K562 (cell line): ENCODE data around the gene WDR55. TPM values are rescaled to one million over a fixed set of nuclear protein-coding genes. Genes with fewer than 3 reads are reported as not detected.

Source experiments
- ATF6 ChIP-seq: sonication (generic); formaldehyde crosslinking; IDR thresholded peaks from 2 replicates; pipeline ENCODE4 v1.4.0; 2020; ENCODE audit warnings: mild to moderate bottlenecking, missing genetic modification reagents
- CUX1 ChIP-seq: fragments of 200-800 bp; sonication (Bioruptor generic); IDR thresholded peaks from 2 replicates; pipeline ENCODE4 v1.6.1; 2016; ENCODE audit warnings: missing genetic modification characterization, missing compliant biosample characterization
- FOXK1 ChIP-seq: sonication (generic); formaldehyde crosslinking; IDR thresholded peaks from 2 replicates; pipeline ENCODE4 v1.8.0; 2022; ENCODE audit warnings: missing genetic modification reagents, mild to moderate bottlenecking, borderline replicate concordance
- FOXO4 ChIP-seq: fragments of 450-650 bp; formaldehyde crosslinking; IDR thresholded peaks from 2 replicates; pipeline ENCODE4 v1.4.0; 2020; ENCODE audit warnings: mild to moderate bottlenecking, moderate library complexity
- HMGN3 ChIP-seq: IDR thresholded peaks from 2 replicates; pipeline ENCODE4 v1.6.1; 2011; ENCODE audit warnings: borderline replicate concordance, low read depth, mild to moderate bottlenecking, mixed read lengths, low read length; ENCODE audit not compliant: insufficient read length; ENCODE audit errors: extremely low read depth
- MCM3 ChIP-seq: fragments of 450-650 bp; IDR thresholded peaks from 2 replicates; pipeline ENCODE4 v1.6.1; 2016
- MTA1 ChIP-seq: fragments of 450-650 bp; IDR thresholded peaks from 2 replicates; pipeline ENCODE4 v1.6.1; 2017; ENCODE audit warnings: borderline replicate concordance
- POLR2H ChIP-seq: IDR thresholded peaks from 2 replicates; pipeline ENCODE4 v1.6.1; 2016; ENCODE audit warnings: missing genetic modification characterization, low read depth, mild to moderate bottlenecking, control low read depth, missing compliant biosample characterization, moderate library complexity
- TAF1 ChIP-seq: IDR thresholded peaks from 2 replicates; pipeline ENCODE4 v1.6.1; 2011; ENCODE audit warnings: mild to moderate bottlenecking, low read length, moderate library complexity; ENCODE audit not compliant: insufficient read depth, control insufficient read depth, severe bottlenecking; ENCODE audit errors: extremely low read depth
- TCF3 ChIP-seq: sonication (generic); formaldehyde crosslinking; IDR thresholded peaks from 2 replicates; pipeline ENCODE4 v1.4.0; 2020; ENCODE audit warnings: mild to moderate bottlenecking, missing genetic modification reagents
- TEAD1 ChIP-seq, 2 experiments: fragments of 450-650 bp in 1 of 2; sonication (generic) in 1 of 2; formaldehyde crosslinking; IDR thresholded peaks; 2 replicates each; pipeline versions ENCODE4 v1.4.0 to v1.8.0; 2020 to 2022; ENCODE audit warnings: mild to moderate bottlenecking in 2 of 2, missing genetic modification reagents in 1 of 2
- polyA plus RNA-seq, 8 experiments: library from polyadenylated mRNA; depleted of rRNA in 4 of 8; stranded (reverse) in 5 of 8; unstranded in 3 of 8; fragments of >200 nt; fragmentation: Nextera tagmentation in 2 of 8; fragmentation: Illumina TruSeq in 1 of 8; extraction: Ambion mirVana in 2 of 8; extraction: Trizol in 1 of 8; gene quantifications; 2 replicates each; pipeline versions ENCODE4 v1.2.1 to v1.2.3, GENCODE V29; 2011 to 2014; ENCODE audit warnings: inconsistent platforms in 1 of 8, missing spikeins in 1 of 8
- total RNA-seq, 7 experiments: library from RNA; depleted of rRNA in 6 of 7; stranded (reverse); fragments of >200 nt in 6 of 7; fragmentation: Illumina TruSeq in 2 of 7; extraction: Trizol in 2 of 7; gene quantifications; 2 replicates each; pipeline versions ENCODE4 v1.2.1 to v1.2.3, GENCODE V29; 2011 to 2021; ENCODE audit warnings: low replicate concordance in 1 of 7
- TF ChIP-seq, protein P1 (sequence below): sonication (generic); formaldehyde crosslinking; IDR thresholded peaks from 2 replicates; pipeline ENCODE4 v1.8.0; 2023; ENCODE audit warnings: mild to moderate bottlenecking, missing genetic modification reagents

The WDR55 gene
- total and polyA plus RNA-seq, 9 of the 15 experiments (the other 6 are each of a cell fraction or from before 2014, with no cell fraction given) = 5.2 to 45.0 (median 29.3) TPM

DNA sequence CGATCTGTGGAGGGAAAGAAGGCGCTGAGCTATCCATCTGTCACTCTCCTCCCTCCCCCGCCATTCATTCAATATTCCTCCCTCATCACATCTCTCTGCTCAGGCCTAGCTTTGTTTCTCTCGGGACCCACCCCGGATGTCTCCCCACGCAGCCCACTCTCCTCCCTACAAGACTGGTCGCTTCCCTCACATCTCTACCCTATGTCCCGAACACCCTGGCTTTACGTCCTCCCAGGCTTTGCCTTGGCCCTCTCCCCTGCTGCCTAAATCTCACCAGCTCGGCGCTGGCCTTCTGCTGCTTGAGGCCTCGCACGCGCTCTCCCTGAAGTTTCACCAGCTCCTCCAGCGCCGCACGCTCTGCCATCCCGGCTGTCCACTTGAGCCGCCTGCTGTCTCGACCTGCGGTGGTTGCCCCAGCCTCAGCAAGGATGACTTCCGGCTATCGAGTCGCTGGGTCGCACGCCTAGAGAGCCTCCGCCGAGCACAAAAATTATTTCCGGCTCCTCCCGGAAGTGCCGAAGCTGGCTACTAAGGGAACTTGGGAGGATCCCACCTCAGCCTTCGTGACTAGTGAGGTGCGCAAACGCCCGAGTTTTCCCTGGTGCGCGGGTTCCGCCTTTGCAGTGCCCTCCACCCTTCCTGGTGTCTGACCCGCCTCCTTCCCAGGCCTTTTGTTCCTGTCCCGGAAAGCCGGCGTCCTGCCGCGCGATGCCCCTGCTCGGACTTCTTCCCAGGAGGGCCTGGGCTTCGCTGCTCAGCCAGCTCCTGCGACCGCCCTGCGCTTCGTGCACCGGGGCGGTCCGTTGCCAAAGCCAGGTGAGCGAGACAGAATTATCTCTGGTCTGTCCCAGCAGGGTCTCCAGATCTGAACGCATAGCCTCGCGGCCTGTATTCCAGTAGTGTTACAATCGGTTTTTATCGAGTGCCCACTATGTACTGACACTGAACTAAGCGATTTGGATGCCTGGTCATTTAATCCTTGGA is 26.5 kb downstream of the WDR55 start, which contains the start of the genes HARS1 and HARS2 (continued):
- TF ChIP-seq FOXO4 (CRISPR knock-in tag) = no peak
- TF ChIP-seq FOXK1 = peak; percentile 54; the same call in 1 of the 2 replicates
- TF ChIP-seq, protein P1, sequence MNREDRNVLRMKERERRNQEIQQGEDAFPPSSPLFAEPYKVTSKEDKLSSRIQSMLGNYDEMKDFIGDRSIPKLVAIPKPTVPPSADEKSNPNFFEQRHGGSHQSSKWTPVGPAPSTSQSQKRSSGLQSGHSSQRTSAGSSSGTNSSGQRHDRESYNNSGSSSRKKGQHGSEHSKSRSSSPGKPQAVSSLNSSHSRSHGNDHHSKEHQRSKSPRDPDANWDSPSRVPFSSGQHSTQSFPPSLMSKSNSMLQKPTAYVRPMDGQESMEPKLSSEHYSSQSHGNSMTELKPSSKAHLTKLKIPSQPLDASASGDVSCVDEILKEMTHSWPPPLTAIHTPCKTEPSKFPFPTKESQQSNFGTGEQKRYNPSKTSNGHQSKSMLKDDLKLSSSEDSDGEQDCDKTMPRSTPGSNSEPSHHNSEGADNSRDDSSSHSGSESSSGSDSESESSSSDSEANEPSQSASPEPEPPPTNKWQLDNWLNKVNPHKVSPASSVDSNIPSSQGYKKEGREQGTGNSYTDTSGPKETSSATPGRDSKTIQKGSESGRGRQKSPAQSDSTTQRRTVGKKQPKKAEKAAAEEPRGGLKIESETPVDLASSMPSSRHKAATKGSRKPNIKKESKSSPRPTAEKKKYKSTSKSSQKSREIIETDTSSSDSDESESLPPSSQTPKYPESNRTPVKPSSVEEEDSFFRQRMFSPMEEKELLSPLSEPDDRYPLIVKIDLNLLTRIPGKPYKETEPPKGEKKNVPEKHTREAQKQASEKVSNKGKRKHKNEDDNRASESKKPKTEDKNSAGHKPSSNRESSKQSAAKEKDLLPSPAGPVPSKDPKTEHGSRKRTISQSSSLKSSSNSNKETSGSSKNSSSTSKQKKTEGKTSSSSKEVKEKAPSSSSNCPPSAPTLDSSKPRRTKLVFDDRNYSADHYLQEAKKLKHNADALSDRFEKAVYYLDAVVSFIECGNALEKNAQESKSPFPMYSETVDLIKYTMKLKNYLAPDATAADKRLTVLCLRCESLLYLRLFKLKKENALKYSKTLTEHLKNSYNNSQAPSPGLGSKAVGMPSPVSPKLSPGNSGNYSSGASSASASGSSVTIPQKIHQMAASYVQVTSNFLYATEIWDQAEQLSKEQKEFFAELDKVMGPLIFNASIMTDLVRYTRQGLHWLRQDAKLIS = no peak
- TF ChIP-seq TCF3 (CRISPR knock-in tag) = 0 out of 2 replicates have a peak, but pooled peaks have one; percentile 1
- TF ChIP-seq CUX1 (CRISPR knock-in tag) = no peak
- peak; percentile 92 for TF ChIP-seq TAF1
- TF ChIP-seq HMGN3 = no peak
- peak; percentile 40; the same call in 1 of the 2 replicates for TF ChIP-seq ATF6 (CRISPR knock-in tag)
- no peak for TF ChIP-seq MCM3
- TF ChIP-seq TEAD1 (CRISPR knock-in tag; IDR thresholded peaks at IDR 0.05) = peak in 1 of 2 experiments; percentile 79; a peak in 1 of 4 replicates
- TF ChIP-seq POLR2H (tag) = 0 out of 2 replicates have a peak, but pooled peaks have one; percentile 19
- no peak; the same call in 1 of the 2 replicates for TF ChIP-seq MTA1
